Measurements from ENCODE around the gene PFKFB4.

DNA sequence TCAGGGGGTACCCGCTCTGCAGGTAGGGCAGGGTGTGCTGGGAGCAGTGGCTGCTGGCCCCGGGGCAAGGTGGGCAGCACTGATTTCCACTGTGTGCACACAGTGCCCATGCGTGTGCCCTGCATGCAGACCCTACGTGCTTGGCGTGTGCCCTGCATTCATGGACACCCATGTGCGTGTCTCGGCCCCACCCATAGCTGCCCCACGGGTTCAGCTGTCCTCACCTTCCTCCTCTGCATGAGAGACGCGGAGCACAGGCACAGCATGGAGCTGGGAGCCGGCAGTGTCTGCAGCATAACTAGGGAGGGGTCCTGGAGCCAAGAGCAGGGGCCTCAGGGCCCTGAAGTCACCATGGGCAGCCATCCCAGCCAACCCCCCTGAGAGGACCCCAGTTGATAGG is 8.6 kb upstream of the PFKFB4 start:
- TF ChIP-seq, protein P1, sequence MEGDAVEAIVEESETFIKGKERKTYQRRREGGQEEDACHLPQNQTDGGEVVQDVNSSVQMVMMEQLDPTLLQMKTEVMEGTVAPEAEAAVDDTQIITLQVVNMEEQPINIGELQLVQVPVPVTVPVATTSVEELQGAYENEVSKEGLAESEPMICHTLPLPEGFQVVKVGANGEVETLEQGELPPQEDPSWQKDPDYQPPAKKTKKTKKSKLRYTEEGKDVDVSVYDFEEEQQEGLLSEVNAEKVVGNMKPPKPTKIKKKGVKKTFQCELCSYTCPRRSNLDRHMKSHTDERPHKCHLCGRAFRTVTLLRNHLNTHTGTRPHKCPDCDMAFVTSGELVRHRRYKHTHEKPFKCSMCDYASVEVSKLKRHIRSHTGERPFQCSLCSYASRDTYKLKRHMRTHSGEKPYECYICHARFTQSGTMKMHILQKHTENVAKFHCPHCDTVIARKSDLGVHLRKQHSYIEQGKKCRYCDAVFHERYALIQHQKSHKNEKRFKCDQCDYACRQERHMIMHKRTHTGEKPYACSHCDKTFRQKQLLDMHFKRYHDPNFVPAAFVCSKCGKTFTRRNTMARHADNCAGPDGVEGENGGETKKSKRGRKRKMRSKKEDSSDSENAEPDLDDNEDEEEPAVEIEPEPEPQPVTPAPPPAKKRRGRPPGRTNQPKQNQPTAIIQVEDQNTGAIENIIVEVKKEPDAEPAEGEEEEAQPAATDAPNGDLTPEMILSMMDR (conservative IDR thresholded peaks at IDR 0.05; ENCODE audit: low read depth, low read length): no peak
- TF ChIP-seq POLR2A (IDR thresholded peaks at IDR 0.05; ENCODE audit: low read depth, low read length): no peak
